CD1c-positive myeloid dendritic cell (primary cell): Measurements from ENCODE around the gene TMEM252.

Experiments used
- DNase-seq: peaks from one replicate; pipeline ENCODE4 v3.0.0-alpha.2; 2016; ENCODE audit errors: extremely low spot score

Gene TMEM252

GRCh38 chr9:68540712-68541535, at the start of gene TMEM252:
TSS of gene TMEM252 (minus strand) at chr9:68540883. CDS start at chr9:68540814, 69 bp downstream.
- DNase-seq, result peak; percentile 13

GRCh38 chr9:68585034-68585761, 44.5 kb upstream of the TMEM252 start:
- no peak for DNase-seq

GRCh38 chr9:68584189-68585033, 43.7 kb upstream of the TMEM252 start:
- DNase-seq, result peak; percentile 94

GRCh38 chr9:68581696-68582095, 41.0 kb upstream of the TMEM252 start:
- DNase-seq, result no peak

GRCh38 chr9:68577774-68578591, 37.3 kb upstream of the TMEM252 start:
- peak; percentile 37 for DNase-seq

- DNase-seq, result no peak
These were observed 35.1 kb upstream of the TMEM252 start for GRCh38 chr9:68575817-68576216.

- no peak for DNase-seq
These were observed 33.5 kb upstream of the TMEM252 start for GRCh38 chr9:68574150-68574549.

GRCh38 chr9:68567565-68567964, 26.9 kb upstream of the TMEM252 start:
- DNase-seq, result no peak

GRCh38 chr9:68562461-68562860, 21.8 kb upstream of the TMEM252 start:
- DNase-seq, result no peak

- DNase-seq, result peak; percentile 63
These were observed 19.6 kb upstream of the TMEM252 start for GRCh38 chr9:68560071-68560844.

GRCh38 chr9:68558545-68558944, 17.9 kb upstream of the TMEM252 start:
- DNase-seq, result no peak

- no peak for DNase-seq
These were observed 14.9 kb upstream of the TMEM252 start for GRCh38 chr9:68555437-68556150.

GRCh38 chr9:68552700-68553476, 12.2 kb upstream of the TMEM252 start:
- DNase-seq, result no peak

GRCh38 chr9:68551191-68551590, 10.5 kb upstream of the TMEM252 start:
- peak; percentile 46 for DNase-seq

- no peak for DNase-seq
These were observed 7.6 kb upstream of the TMEM252 start for GRCh38 chr9:68548241-68548640.

GRCh38 chr9:68547417-68547816, 6.7 kb upstream of the TMEM252 start:
- peak; percentile 87 for DNase-seq

GRCh38 chr9:68546596-68547390, 6.1 kb upstream of the TMEM252 start:
- DNase-seq, result peak; percentile 94

GRCh38 chr9:68545033-68545705, 4.5 kb upstream of the TMEM252 start:
- DNase-seq, result no peak
